ENCODE results near the gene HIF3A.

HIF3A gene

GRCh38 chr19:46303322-46303690 lies 6.5 kb downstream of the HIF3A start:
- no peak overlapping the region for H3K4me3 ChIP-seq (ENCODE audit: low read length, poor library complexity, severe bottlenecking)
- H3K36me3 ChIP-seq (ENCODE audit: insufficient read depth, low read length) = no peaks in the 10 kb centered on the region
- H3K9me2 ChIP-seq (replicated peaks; ENCODE audit: low read depth, low read length) = no peaks in the 10 kb centered on the region
- H4K20me1 ChIP-seq (ENCODE audit: insufficient read depth, low read length, poor library complexity, severe bottlenecking) = no peaks in the 10 kb centered on the region
- no peaks in the 10 kb centered on the region for H3K27me3 ChIP-seq (ENCODE audit: insufficient read depth, low read length, poor library complexity, severe bottlenecking)
- TF ChIP-seq CTCF (conservative IDR thresholded peaks at IDR 0.05; ENCODE audit: low read length) = no peak
- no peak for TF ChIP-seq EZH2phosphoT487 (IDR thresholded peaks at IDR 0.05; ENCODE audit: borderline replicate concordance)
- no peak overlapping the region for H3K9ac ChIP-seq (ENCODE audit: low read depth, low read length, poor library complexity, severe bottlenecking)
- H2AFZ ChIP-seq (ENCODE audit: low read length) = no peak overlapping the region
- peaks cover 7% of the 10 kb centered on the region for H3K4me1 ChIP-seq (ENCODE audit: insufficient read depth, low read length, poor library complexity, severe bottlenecking)
- H3K9me3 ChIP-seq (ENCODE audit: insufficient read depth, low read depth, low read length) = no peaks in the 10 kb centered on the region
- no peak overlapping the region for H3K4me2 ChIP-seq (ENCODE audit: low read depth, low read length, poor library complexity, severe bottlenecking)
- no peaks in the 10 kb centered on the region for H3K79me2 ChIP-seq (ENCODE audit: insufficient read depth, low read length)
- H3F3A ChIP-seq (ENCODE audit: low read depth) = no peaks in the 10 kb centered on the region

DNA sequence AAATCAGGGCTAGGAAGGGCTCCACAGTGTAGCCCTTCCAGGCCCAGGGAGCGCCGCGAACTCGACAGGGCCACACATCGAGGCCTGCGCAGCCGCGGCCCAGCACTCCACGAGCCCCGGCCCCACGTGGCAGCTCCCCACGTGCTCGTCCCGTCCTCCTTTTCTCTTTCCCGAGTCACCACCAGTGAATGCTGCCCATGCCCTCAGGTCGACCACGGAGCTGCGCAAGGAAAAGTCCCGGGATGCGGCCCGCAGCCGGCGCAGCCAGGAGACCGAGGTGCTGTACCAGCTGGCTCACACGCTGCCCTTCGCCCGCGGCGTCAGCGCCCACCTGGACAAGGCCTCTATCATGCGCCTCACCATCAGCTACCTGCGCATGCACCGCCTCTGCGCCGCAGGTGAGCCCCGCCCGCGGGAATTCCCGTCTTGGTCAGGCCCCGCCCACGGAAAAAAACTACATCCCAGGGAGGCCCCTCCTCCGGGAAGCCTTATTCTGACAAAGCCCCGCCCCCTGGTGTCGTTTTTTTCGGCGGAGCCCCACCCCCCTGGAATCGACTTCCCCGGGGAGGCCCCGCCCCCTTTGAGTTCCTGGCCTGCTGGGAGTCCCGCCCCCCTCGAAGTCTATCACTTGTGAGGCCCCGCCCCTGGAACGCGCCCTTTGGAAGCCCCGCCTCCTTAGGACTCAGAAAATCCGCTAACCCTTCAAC lies 7.0 kb downstream of the HIF3A start:
- H3K9me2 ChIP-seq (replicated peaks; ENCODE audit: low read depth, low read length) = no peaks in the 10 kb centered on the region
- no peak overlapping the region for H3K4me2 ChIP-seq (ENCODE audit: low read depth, low read length, poor library complexity, severe bottlenecking)
- no peak for TF ChIP-seq CTCF (conservative IDR thresholded peaks at IDR 0.05; ENCODE audit: low read length)
- TF ChIP-seq EZH2phosphoT487 (IDR thresholded peaks at IDR 0.05; ENCODE audit: borderline replicate concordance) = no peak
- no peaks in the 10 kb centered on the region for H3K36me3 ChIP-seq (ENCODE audit: insufficient read depth, low read length)
- H3K4me3 ChIP-seq (ENCODE audit: low read length, poor library complexity, severe bottlenecking) = no peak overlapping the region
- H3K9ac ChIP-seq (ENCODE audit: low read depth, low read length, poor library complexity, severe bottlenecking) = no peak overlapping the region
- no peaks in the 10 kb centered on the region for H4K20me1 ChIP-seq (ENCODE audit: insufficient read depth, low read length, poor library complexity, severe bottlenecking)
- no peaks in the 10 kb centered on the region for H3K27me3 ChIP-seq (ENCODE audit: insufficient read depth, low read length, poor library complexity, severe bottlenecking)
- H2AFZ ChIP-seq (ENCODE audit: low read length) = no peak overlapping the region
- H3F3A ChIP-seq (ENCODE audit: low read depth) = no peaks in the 10 kb centered on the region
- H3K4me1 ChIP-seq (ENCODE audit: insufficient read depth, low read length, poor library complexity, severe bottlenecking) = peaks cover 2% of the 10 kb centered on the region
- H3K79me2 ChIP-seq (ENCODE audit: insufficient read depth, low read length) = no peaks in the 10 kb centered on the region
- no peaks in the 10 kb centered on the region for H3K9me3 ChIP-seq (ENCODE audit: insufficient read depth, low read depth, low read length)

DNA sequence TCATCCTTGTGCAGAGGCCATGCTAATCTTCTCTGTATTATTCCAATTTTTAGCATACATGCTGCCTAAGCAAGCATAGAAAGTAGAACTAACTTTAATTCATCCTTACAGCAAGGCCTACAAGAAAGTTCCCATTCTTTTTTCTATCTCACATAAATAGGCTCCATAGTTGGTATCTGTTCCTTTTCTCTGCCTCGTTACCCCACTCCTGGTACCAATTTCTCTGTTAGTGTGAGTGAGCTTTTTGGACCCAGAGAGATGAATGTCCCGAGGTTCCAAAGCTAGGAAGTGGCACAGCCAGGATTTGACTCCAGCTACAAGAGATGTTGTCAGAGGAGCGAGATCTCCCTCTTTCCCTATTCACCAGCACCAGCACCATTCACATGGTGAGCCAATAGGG lies 9.7 kb downstream of the HIF3A start:
- Histone ChIP-seq H3K9ac (ENCODE audit: low read depth, low read length, poor library complexity, severe bottlenecking) (no peak overlapping the region), H4K20me1 (ENCODE audit: insufficient read depth, low read length, poor library complexity, severe bottlenecking) (no peaks in the 10 kb centered on the region), H2AFZ (ENCODE audit: low read length) (no peak overlapping the region), H3F3A (ENCODE audit: low read depth) (no peaks in the 10 kb centered on the region), H3K4me3 (ENCODE audit: low read length, poor library complexity, severe bottlenecking) (no peak overlapping the region), H3K27me3 (ENCODE audit: insufficient read depth, low read length, poor library complexity, severe bottlenecking) (no peaks in the 10 kb centered on the region), H3K36me3 (ENCODE audit: insufficient read depth, low read length) (no peaks in the 10 kb centered on the region), H3K9me3 (ENCODE audit: insufficient read depth, low read depth, low read length) (no peaks in the 10 kb centered on the region), H3K4me1 (ENCODE audit: insufficient read depth, low read length, poor library complexity, severe bottlenecking) (no peaks in the 10 kb centered on the region), H3K79me2 (ENCODE audit: insufficient read depth, low read length) (no peaks in the 10 kb centered on the region), H3K9me2 (replicated peaks; ENCODE audit: low read depth, low read length) (no peaks in the 10 kb centered on the region), H3K4me2 (ENCODE audit: low read depth, low read length, poor library complexity, severe bottlenecking) (no peak overlapping the region)
- no peak for TF ChIP-seq CTCF (conservative IDR thresholded peaks at IDR 0.05; ENCODE audit: low read length)
- no peak for TF ChIP-seq EZH2phosphoT487 (IDR thresholded peaks at IDR 0.05; ENCODE audit: borderline replicate concordance)
